ENCODE data around the gene LYRM4. TPM values are rescaled to one million over a fixed set of nuclear protein-coding genes. Genes with fewer than 3 reads are reported as not detected.

LYRM4 gene
- total RNA-seq, 1 donor, result 16.6 TPM

DNA sequence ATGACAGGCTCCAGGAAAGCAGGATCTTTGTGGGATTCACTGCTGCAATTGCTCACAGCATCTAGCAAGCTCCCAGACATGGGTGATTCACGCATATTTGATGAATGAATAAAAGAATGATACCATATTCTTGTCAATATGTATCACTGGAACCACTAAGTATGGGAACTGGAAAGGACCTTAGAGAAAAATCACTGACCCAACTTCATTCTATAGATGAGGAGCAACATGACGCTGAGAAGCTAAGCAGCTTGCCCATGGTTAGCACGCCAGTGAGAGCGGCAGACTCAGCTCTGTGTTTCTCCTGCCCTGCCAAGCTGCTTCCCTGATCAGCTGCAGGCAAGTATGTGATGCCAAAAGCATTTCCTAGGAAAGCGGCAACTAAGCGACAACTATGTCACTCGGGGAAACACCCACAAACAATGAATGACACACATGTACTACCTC is 108.8 kb downstream of the LYRM4 start:
- Histone ChIP-seq H3K4me2 (ENCODE audit: insufficient read depth, low read length) (peak overlapping the region; percentile 69), H3K27ac (ENCODE audit: low read depth, low read length) (peak overlapping the region; percentile 93), H3K4me1 (ENCODE audit: insufficient read depth, low read length) (peaks cover 17% of the 10 kb centered on the region), H4K20me1 (ENCODE audit: insufficient read depth, low read length) (no peaks in the 10 kb centered on the region), H3K4me3 (ENCODE audit: insufficient read depth, low read length) (peak overlapping the region; percentile 7), H3K79me2 (ENCODE audit: insufficient read depth, low read length) (no peaks in the 10 kb centered on the region), H3K9me3 (ENCODE audit: low read depth, low read length) (no peaks in the 10 kb centered on the region), H3K27me3 (ENCODE audit: insufficient read depth, low read length) (no peaks in the 10 kb centered on the region), H3K36me3 (ENCODE audit: insufficient read depth, low read length) (no peaks in the 10 kb centered on the region), H2AFZ (ENCODE audit: low read length) (peak overlapping the region; percentile 53)
- TF ChIP-seq, protein P1, sequence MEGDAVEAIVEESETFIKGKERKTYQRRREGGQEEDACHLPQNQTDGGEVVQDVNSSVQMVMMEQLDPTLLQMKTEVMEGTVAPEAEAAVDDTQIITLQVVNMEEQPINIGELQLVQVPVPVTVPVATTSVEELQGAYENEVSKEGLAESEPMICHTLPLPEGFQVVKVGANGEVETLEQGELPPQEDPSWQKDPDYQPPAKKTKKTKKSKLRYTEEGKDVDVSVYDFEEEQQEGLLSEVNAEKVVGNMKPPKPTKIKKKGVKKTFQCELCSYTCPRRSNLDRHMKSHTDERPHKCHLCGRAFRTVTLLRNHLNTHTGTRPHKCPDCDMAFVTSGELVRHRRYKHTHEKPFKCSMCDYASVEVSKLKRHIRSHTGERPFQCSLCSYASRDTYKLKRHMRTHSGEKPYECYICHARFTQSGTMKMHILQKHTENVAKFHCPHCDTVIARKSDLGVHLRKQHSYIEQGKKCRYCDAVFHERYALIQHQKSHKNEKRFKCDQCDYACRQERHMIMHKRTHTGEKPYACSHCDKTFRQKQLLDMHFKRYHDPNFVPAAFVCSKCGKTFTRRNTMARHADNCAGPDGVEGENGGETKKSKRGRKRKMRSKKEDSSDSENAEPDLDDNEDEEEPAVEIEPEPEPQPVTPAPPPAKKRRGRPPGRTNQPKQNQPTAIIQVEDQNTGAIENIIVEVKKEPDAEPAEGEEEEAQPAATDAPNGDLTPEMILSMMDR (IDR thresholded peaks at IDR 0.05; ENCODE audit: extremely low read depth, low read depth, low read length), result no peak
- DNase-seq (ENCODE audit: insufficient read length, low spot score, missing footprints), result peak; percentile 94

DNA sequence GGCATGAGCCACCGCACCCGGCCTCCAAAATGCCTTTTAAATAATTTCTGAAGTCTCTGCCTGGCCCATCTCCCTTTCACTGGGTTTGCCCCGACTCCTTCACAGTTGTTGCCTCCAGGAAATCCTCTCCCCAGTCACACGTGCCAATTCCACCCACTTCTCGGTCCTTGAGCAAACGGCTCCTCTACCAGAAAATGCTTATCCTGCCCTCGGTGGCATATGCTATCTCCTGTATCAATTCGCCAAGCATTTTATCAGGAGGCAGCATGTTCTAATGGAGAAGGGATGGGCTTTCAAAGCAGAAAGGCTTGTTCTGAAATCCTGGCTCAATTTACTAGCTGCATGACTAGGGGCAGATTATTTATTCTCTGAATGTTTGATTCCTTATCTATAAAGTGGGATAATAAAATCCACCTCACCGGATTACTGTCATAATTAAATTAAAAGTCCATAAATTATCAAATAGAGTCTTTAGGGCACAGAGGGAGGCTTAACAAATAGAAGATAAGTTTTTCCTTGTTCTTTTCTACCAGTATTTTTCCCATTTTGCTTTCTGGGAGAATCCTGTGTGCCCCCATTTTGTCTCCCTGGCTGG is 109.3 kb downstream of the LYRM4 start:
- Histone ChIP-seq H3K4me2 (ENCODE audit: insufficient read depth, low read length) (peak overlapping the region; percentile 69), H3K27ac (ENCODE audit: low read depth, low read length) (peak overlapping the region; percentile 93)

DNA sequence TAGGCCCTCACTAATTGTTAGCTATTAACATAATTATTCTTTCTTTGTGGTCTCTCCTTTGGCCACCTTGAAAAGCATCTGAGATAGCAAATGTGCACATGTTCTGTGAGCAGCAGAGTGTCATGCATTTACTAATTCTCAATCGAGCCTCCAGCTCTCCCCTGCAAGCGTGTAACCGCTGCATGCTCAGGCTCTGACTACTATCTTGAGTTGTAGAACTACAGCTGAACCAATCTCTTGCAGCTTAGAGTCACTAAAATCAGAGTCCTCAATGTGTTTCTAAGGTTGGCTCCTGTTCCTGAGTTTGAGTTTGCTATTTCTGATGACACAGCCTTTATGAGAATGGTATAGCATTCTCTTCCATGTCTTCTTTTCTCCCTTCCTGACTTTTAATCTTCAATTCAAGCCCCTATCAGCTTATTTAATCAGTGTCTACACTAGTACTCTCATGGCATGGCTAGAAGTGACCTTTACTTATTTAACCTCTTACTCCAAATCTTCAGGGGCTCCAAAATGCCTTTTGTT is 110.1 kb downstream of the LYRM4 start:
- Histone ChIP-seq H3K36me3 (ENCODE audit: insufficient read depth, low read length) (no peaks in the 10 kb centered on the region), H3K79me2 (ENCODE audit: insufficient read depth, low read length) (no peaks in the 10 kb centered on the region), H3K27me3 (ENCODE audit: insufficient read depth, low read length) (no peaks in the 10 kb centered on the region), H4K20me1 (ENCODE audit: insufficient read depth, low read length) (no peaks in the 10 kb centered on the region), H3K27ac (ENCODE audit: low read depth, low read length) (peak overlapping the region; percentile 93), H2AFZ (ENCODE audit: low read length) (no peak overlapping the region), H3K4me2 (ENCODE audit: insufficient read depth, low read length) (no peak overlapping the region), H3K4me3 (ENCODE audit: insufficient read depth, low read length) (no peak overlapping the region), H3K9me3 (ENCODE audit: low read depth, low read length) (no peaks in the 10 kb centered on the region), H3K4me1 (ENCODE audit: insufficient read depth, low read length) (peaks cover 17% of the 10 kb centered on the region)
- DNase-seq (ENCODE audit: insufficient read length, low spot score, missing footprints), result no peak
- TF ChIP-seq, protein P1 (IDR thresholded peaks at IDR 0.05; ENCODE audit: extremely low read depth, low read depth, low read length), result no peak

More for the DNA sequence above, 109.3 kb downstream of the LYRM4 start:
- TF ChIP-seq, protein P1 (IDR thresholded peaks at IDR 0.05; ENCODE audit: extremely low read depth, low read depth, low read length), result no peak
- H4K20me1 ChIP-seq (ENCODE audit: insufficient read depth, low read length), result no peaks in the 10 kb centered on the region
- H2AFZ ChIP-seq (ENCODE audit: low read length), result peak overlapping the region; percentile 77
- no peak for DNase-seq (ENCODE audit: insufficient read length, low spot score, missing footprints)
- H3K4me1 ChIP-seq (ENCODE audit: insufficient read depth, low read length), result peaks cover 17% of the 10 kb centered on the region
- H3K4me3 ChIP-seq (ENCODE audit: insufficient read depth, low read length), result no peak overlapping the region
- no peaks in the 10 kb centered on the region for H3K79me2 ChIP-seq (ENCODE audit: insufficient read depth, low read length)
- H3K36me3 ChIP-seq (ENCODE audit: insufficient read depth, low read length), result no peaks in the 10 kb centered on the region
- H3K27me3 ChIP-seq (ENCODE audit: insufficient read depth, low read length), result no peaks in the 10 kb centered on the region
- H3K9me3 ChIP-seq (ENCODE audit: low read depth, low read length), result no peaks in the 10 kb centered on the region

DNA sequence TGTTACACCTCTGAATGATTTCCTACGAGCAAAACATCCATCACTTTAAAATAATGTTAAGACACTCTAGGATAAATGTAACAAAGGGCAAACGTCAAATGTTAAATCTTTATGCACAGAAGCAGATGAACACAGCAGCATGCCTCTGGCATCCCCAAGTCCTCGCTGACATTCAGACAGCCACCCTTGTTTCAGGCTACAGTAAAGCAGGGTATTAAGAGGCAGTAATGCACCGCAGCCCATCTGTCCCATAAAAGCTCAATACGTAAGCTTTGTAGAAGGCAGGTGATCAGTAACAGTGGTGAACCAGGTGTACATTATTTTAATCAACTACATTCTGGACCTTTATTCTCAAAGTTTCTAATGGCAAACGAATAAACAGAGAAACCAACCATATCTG is 110.9 kb downstream of the LYRM4 start:
- H3K4me2 ChIP-seq (ENCODE audit: insufficient read depth, low read length), result no peak overlapping the region
- no peaks in the 10 kb centered on the region for H3K79me2 ChIP-seq (ENCODE audit: insufficient read depth, low read length)
- H3K36me3 ChIP-seq (ENCODE audit: insufficient read depth, low read length), result no peaks in the 10 kb centered on the region
- no peaks in the 10 kb centered on the region for H3K9me3 ChIP-seq (ENCODE audit: low read depth, low read length)
- no peaks in the 10 kb centered on the region for H3K27me3 ChIP-seq (ENCODE audit: insufficient read depth, low read length)
- H2AFZ ChIP-seq (ENCODE audit: low read length), result no peak overlapping the region
- no peak overlapping the region for H3K4me3 ChIP-seq (ENCODE audit: insufficient read depth, low read length)
- H3K4me1 ChIP-seq (ENCODE audit: insufficient read depth, low read length), result peaks cover 17% of the 10 kb centered on the region
- no peak overlapping the region for H3K27ac ChIP-seq (ENCODE audit: low read depth, low read length)
- H4K20me1 ChIP-seq (ENCODE audit: insufficient read depth, low read length), result no peaks in the 10 kb centered on the region
- DNase-seq (ENCODE audit: insufficient read length, low spot score, missing footprints), result no peak
- TF ChIP-seq, protein P1 (IDR thresholded peaks at IDR 0.05; ENCODE audit: extremely low read depth, low read depth, low read length), result no peak
